IMR-90 (cell line): Measurements from ENCODE around the gene KBTBD12. TPM values are rescaled to one million over a fixed set of nuclear protein-coding genes. Genes with fewer than 3 reads are reported as not detected.
"Not testable (repeated sequence)": the region's sequence is repeated elsewhere in the genome, so short reads cannot be mapped to it uniquely, and the experiment has no call there.

Experiments
- ATAC-seq: fragments of 200-7000 bp; cut with Tn5 transposase; 2 replicates; pipeline ENCODE4 v1.9.1; 2020; ENCODE audit warnings: low read depth, mild to moderate bottlenecking, moderate library complexity
- BruUV-seq: library from RNA; stranded (reverse); fragments of 400-500 nt; replicated peaks from 2 replicates; lab custom pipeline; 2021; lab: Mats Ljungman, UMichigan
- CTCF ChIA-PET: fragments of 300-600 bp; formaldehyde crosslinking; extraction: SDS; loops from one replicate; lab custom pipeline; 2021; ENCODE audit warnings: antibody characterized with exemption; lab: Yijun Ruan, JAX
- POLR2A ChIA-PET: fragments of 300-600 bp; sonication (Branson Sonifier 250); formaldehyde crosslinking; loops from one replicate; lab custom pipeline; 2022; ENCODE audit warnings: antibody characterized with exemption; ENCODE audit not compliant: unreplicated experiment; lab: Charles Lee
- DNase-seq: peaks from one replicate; pipeline ENCODE4 v3.0.0; 2013
- H2AFZ ChIP-seq: replicated peaks from 2 replicates; pipeline ENCODE3; 2013; ENCODE audit warnings: low read length, mild to moderate bottlenecking; ENCODE audit not compliant: poor library complexity
- H2AK5ac ChIP-seq: 2 replicates; pipeline ENCODE4 v1.6.1; 2013; ENCODE audit warnings: low read depth, low read length, inconsistent platforms
- H2AK9ac ChIP-seq: replicated peaks from 2 replicates; pipeline ENCODE3; 2013; ENCODE audit warnings: mild to moderate bottlenecking, low read depth, low read length, moderate library complexity; ENCODE audit not compliant: poor library complexity
- H2BK120ac ChIP-seq: 2 replicates; pipeline ENCODE4 v1.6.1; 2013; ENCODE audit warnings: low read depth, low read length, inconsistent platforms
- H2BK15ac ChIP-seq: 3 replicates; pipeline ENCODE4 v1.6.1; 2013; ENCODE audit warnings: low read depth, low read length, inconsistent platforms
- H2BK20ac ChIP-seq: 2 replicates; pipeline ENCODE4 v1.6.1; 2013; ENCODE audit warnings: low read depth, mild to moderate bottlenecking, inconsistent platforms, low read length, moderate library complexity
- H2BK5ac ChIP-seq: 2 replicates; pipeline ENCODE4 v1.6.1; 2013; ENCODE audit warnings: mild to moderate bottlenecking, low read depth, low read length, inconsistent platforms; ENCODE audit not compliant: poor library complexity, severe bottlenecking
- H3K14ac ChIP-seq: replicated peaks from 2 replicates; pipeline ENCODE4 v1.6.1; 2013; ENCODE audit warnings: low read depth, low read length, inconsistent platforms
- H3K18ac ChIP-seq: 2 replicates; pipeline ENCODE4 v1.6.1; 2013; ENCODE audit warnings: low read depth, low read length, control low read depth
- H3K23ac ChIP-seq: 2 replicates; pipeline ENCODE4 v1.6.1; 2013; ENCODE audit warnings: low read depth, low read length, inconsistent platforms
- H3K27ac ChIP-seq: 2 replicates; pipeline ENCODE4 v1.5.1; 2013; ENCODE audit warnings: mild to moderate bottlenecking, control low read depth, low read length; ENCODE audit not compliant: insufficient read depth
- H3K27me3 ChIP-seq: 2 replicates; pipeline ENCODE4 v1.6.1; 2013; ENCODE audit warnings: low read length; ENCODE audit not compliant: control insufficient read depth, insufficient read depth
- H3K36me3 ChIP-seq: 2 replicates; pipeline ENCODE4 v1.6.1; 2013; ENCODE audit warnings: low read length, mixed read lengths; ENCODE audit not compliant: control insufficient read depth, insufficient read depth
- H3K4ac ChIP-seq: 2 replicates; pipeline ENCODE4 v1.6.1; 2013; ENCODE audit warnings: low read depth, low read length, inconsistent platforms
- H3K4me1 ChIP-seq: 2 replicates; pipeline ENCODE4 v1.6.1; 2013; ENCODE audit warnings: low read length, mixed read lengths; ENCODE audit not compliant: control insufficient read depth, insufficient read depth
- H3K4me2 ChIP-seq: 2 replicates; pipeline ENCODE4 v1.6.1; 2013; ENCODE audit warnings: low read depth, mild to moderate bottlenecking, control low read depth, low read length, moderate library complexity
- H3K4me3 ChIP-seq: 2 replicates; pipeline ENCODE4 v1.5.1; 2013; ENCODE audit warnings: low read depth, mild to moderate bottlenecking, control low read depth, low read length, moderate library complexity; ENCODE audit not compliant: insufficient read depth
- H3K56ac ChIP-seq: 2 replicates; pipeline ENCODE4 v1.6.1; 2013; ENCODE audit warnings: low read length, inconsistent platforms; ENCODE audit not compliant: insufficient read depth; ENCODE audit errors: extremely low read depth
- H3K79me1 ChIP-seq, 2 experiments: 2 replicates each; pipeline ENCODE4 v1.6.1; 2013; ENCODE audit warnings: low read length in 2 of 2, inconsistent platforms in 1 of 2, low read depth in 1 of 2
- H3K9ac ChIP-seq: 2 replicates; pipeline ENCODE4 v1.6.1; 2013; ENCODE audit warnings: low read depth, low read length, control low read depth
- H3K9me1 ChIP-seq: 2 replicates; pipeline ENCODE4 v1.6.1; 2013; ENCODE audit warnings: low read length, inconsistent platforms; ENCODE audit not compliant: insufficient read depth
- H3K9me3 ChIP-seq: 2 replicates; pipeline ENCODE4 v1.6.1; 2013; ENCODE audit warnings: low read length; ENCODE audit not compliant: control insufficient read depth, insufficient read depth
- H4K20me1 ChIP-seq: 2 replicates; pipeline ENCODE4 v1.6.1; 2013; ENCODE audit warnings: low read length, inconsistent platforms; ENCODE audit not compliant: insufficient read depth
- H4K5ac ChIP-seq: 2 replicates; pipeline ENCODE4 v1.6.1; 2013; ENCODE audit warnings: mild to moderate bottlenecking, low read depth, low read length, control low read depth
- H4K8ac ChIP-seq, 2 experiments: 2 replicates each; pipeline ENCODE4 v1.6.1; 2013; ENCODE audit warnings: low read depth in 2 of 2, low read length in 2 of 2, control low read depth in 1 of 2, inconsistent platforms in 1 of 2
- H4K91ac ChIP-seq: 2 replicates; pipeline ENCODE4 v1.6.1; 2013; ENCODE audit warnings: low read depth, low read length, inconsistent platforms; ENCODE audit not compliant: insufficient read depth
- WGBS, 2 experiments: methylation state at CpG; one replicate each; pipeline versions ENCODE4 v1.1.5 to v1.1.7; 2013; ENCODE audit warnings: missing lambda C conversion rate in 2 of 2; ENCODE audit not compliant: insufficient read length in 1 of 2; ENCODE audit errors: extremely low coverage in 2 of 2; 5-methylcytosine and 5-hydroxymethylcytosine counted together
- dilution Hi-C: fragments of 300-500 bp; cut with HindIII; formaldehyde crosslinking; loops from one replicate; pipeline ENCODE4 v1.14.3; 2018; ENCODE audit warnings: low sequenced_read_pairs; ENCODE audit not compliant: unreplicated experiment
- in situ Hi-C: fragments of 300-500 bp; cut with MboI; formaldehyde crosslinking; loops from 3 replicates; pipeline ENCODE4 v1.14.3; 2019; ENCODE audit warnings: low sequenced_read_pairs, inconsistent platforms, mixed read lengths
- intact Hi-C: fragments of 100-400 bp; cut with micrococcal nuclease; formaldehyde crosslinking; loops from 2 replicates; pipeline ENCODE4 v1.10.0; 2022
- polyA plus RNA-seq, 3 experiments: library from polyadenylated mRNA; depleted of rRNA; stranded (reverse); fragments of >200 nt; gene quantifications; 2 replicates each; pipeline ENCODE4 v1.2.3, GENCODE V29; 2012; ENCODE audit warnings: low replicate concordance in 1 of 3
- total RNA-seq: library from RNA; depleted of rRNA; stranded (reverse); fragments of >200 nt; gene quantifications from 2 replicates; pipeline ENCODE4 v1.2.3, GENCODE V29; 2012

The KBTBD12 gene
- total and polyA plus RNA-seq, 2 of the 4 experiments (the other 2 are of a cell fraction) = not detected

GRCh38 chr3:127906653-127907052, 8.4 kb upstream of the KBTBD12 start:
- intact Hi-C loops = not testable (repeated sequence)

More at GRCh38 chr3:127906653-127907052, 8.4 kb upstream of the KBTBD12 start:
- H3K9me3 ChIP-seq, H3K9me1 ChIP-seq, H3K79me1 ChIP-seq, H2AK5ac ChIP-seq, H3K4me3 ChIP-seq, DNase-seq, H3K36me3 ChIP-seq, H2AFZ ChIP-seq, H3K56ac ChIP-seq, H4K91ac ChIP-seq, in situ Hi-C loops, ATAC-seq, CTCF ChIA-PET, H3K4me1 ChIP-seq, H3K9ac ChIP-seq, H4K5ac ChIP-seq, H3K14ac ChIP-seq, POLR2A ChIA-PET, H4K20me1 ChIP-seq, H3K4me2 ChIP-seq, H2BK15ac ChIP-seq, H2BK5ac ChIP-seq, H3K4ac ChIP-seq, H4K8ac ChIP-seq, H3K18ac ChIP-seq, H3K27ac ChIP-seq, H2AK9ac ChIP-seq, H2BK20ac ChIP-seq, BruUV-seq, H3K23ac ChIP-seq, H2BK120ac ChIP-seq, dilution Hi-C loops: not testable (repeated sequence)
- WGBS, 2 experiments = no CpG with 5 or more reads among the region's 3 CpGs
- H3K27me3 ChIP-seq = peaks cover 51% of the 10 kb centered on the region
